Measurements from ENCODE around the gene UBL4B. TPM values are rescaled to one million over a fixed set of nuclear protein-coding genes. Genes with fewer than 3 reads are reported as not detected.

UBL4B gene
- total and polyA plus RNA-seq, 9 donors, result 0.31 TPM; not detected in 8

GRCh38 chr1:110130113-110130591 is 17.9 kb downstream of the UBL4B start:
- intact Hi-C loops (cut with DNase I), result no loop called here
- WGBS, 3 donors, result 2 to 3% (median 2%) methylated on average over 26 to 31 of the region's 31 CpGs
- no peak overlapping the region for H3K27ac ChIP-seq
- TF ChIP-seq EP300 (IDR thresholded peaks at IDR 0.05) (no peak), POLR2A (IDR thresholded peaks at IDR 0.05) (no peak), CTCF (IDR thresholded peaks at IDR 0.05) (no peak)
- DNase-seq, result no peak
- H3K4me1 ChIP-seq (ENCODE audit: insufficient read depth), result peaks cover 2% of the 10 kb centered on the region
- H3K4me3 ChIP-seq, result no peak overlapping the region
- H3K36me3 ChIP-seq, result no peaks in the 10 kb centered on the region
- no peaks in the 10 kb centered on the region for H3K27me3 ChIP-seq
- no peaks in the 10 kb centered on the region for H3K9me3 ChIP-seq

GRCh38 chr1:110130989-110131388 is 18.7 kb downstream of the UBL4B start:
- TF ChIP-seq EP300 (IDR thresholded peaks at IDR 0.05) (no peak), CTCF (IDR thresholded peaks at IDR 0.05) (no peak), POLR2A (IDR thresholded peaks at IDR 0.05) (no peak)
- WGBS, 3 donors, result 67 to 76% (median 68%) methylated on average over 7 of the region's 7 CpGs

GRCh38 chr1:110132682-110133081 is 20.4 kb downstream of the UBL4B start:
- intact Hi-C loops (cut with DNase I), result no loop called here
- Histone ChIP-seq H3K4me1 (ENCODE audit: insufficient read depth) (peaks cover 2% of the 10 kb centered on the region), H3K27me3 (no peaks in the 10 kb centered on the region), H3K36me3 (no peaks in the 10 kb centered on the region), H3K4me3 (no peak overlapping the region), H3K9me3 (no peaks in the 10 kb centered on the region), H3K27ac (no peak overlapping the region)
- TF ChIP-seq EP300 (IDR thresholded peaks at IDR 0.05) (no peak), CTCF (IDR thresholded peaks at IDR 0.05) (no peak)
- DNase-seq, result no peak

More at GRCh38 chr1:110130989-110131388, 18.7 kb downstream of the UBL4B start:
- no peaks in the 10 kb centered on the region for H3K9me3 ChIP-seq
- H3K36me3 ChIP-seq, result no peaks in the 10 kb centered on the region
- DNase-seq, result no peak
- H3K4me3 ChIP-seq, result no peak overlapping the region
- peaks cover 2% of the 10 kb centered on the region for H3K4me1 ChIP-seq (ENCODE audit: insufficient read depth)
- no peaks in the 10 kb centered on the region for H3K27me3 ChIP-seq
- H3K27ac ChIP-seq, result no peak overlapping the region
- intact Hi-C loops (cut with DNase I), result no loop called here

- H3K27ac ChIP-seq, result no peak overlapping the region
- no peaks in the 10 kb centered on the region for H3K36me3 ChIP-seq
- WGBS, 3 donors, result 58 to 82% (median 81%) methylated on average over 4 of the region's 4 CpGs
- H3K9me3 ChIP-seq, result no peaks in the 10 kb centered on the region
- TF ChIP-seq POLR2A (IDR thresholded peaks at IDR 0.05) (no peak), EP300 (IDR thresholded peaks at IDR 0.05) (no peak), CTCF (IDR thresholded peaks at IDR 0.05) (no peak)
- H3K4me3 ChIP-seq, result no peak overlapping the region
- H3K27me3 ChIP-seq, result no peaks in the 10 kb centered on the region
- no peak for DNase-seq
- intact Hi-C loops (cut with DNase I), result no loop called here
- peaks cover 2% of the 10 kb centered on the region for H3K4me1 ChIP-seq (ENCODE audit: insufficient read depth)
Measured at GRCh38 chr1:110133436-110133835, 21.2 kb downstream of the UBL4B start.

All from ovary (tissue), 9 donors.